Measurements from ENCODE around the gene MTCL3.

MTCL3 gene

GRCh38 chr6:127489248-127489647, 29.9 kb downstream of the MTCL3 start:
- H3K9me3 ChIP-seq = peaks cover 0 to 11% (median 0%) of the 10 kb centered on the region in 12 donors
- H3K4me1 ChIP-seq = peaks cover 0 to 8% (median 0%) of the 10 kb centered on the region in 12 donors
- intact Hi-C loops (cut with DNase I) = no loop called here
- TF ChIP-seq POLR2A (IDR thresholded peaks at IDR 0.05) = no peak
- TF ChIP-seq CTCF (IDR thresholded peaks at IDR 0.05) = no peak
- DNase-seq (no peak), ATAC-seq (no peak)
- H3K27me3 ChIP-seq = no peaks in the 10 kb centered on the region
- H3K27ac ChIP-seq = no peak overlapping the region
- no peak overlapping the region for H3K4me3 ChIP-seq
- 62 to 87% (median 79%) methylated on average over 1 of the region's 1 CpG for WGBS, 4 donors
- no peaks in the 10 kb centered on the region for H3K36me3 ChIP-seq

- Histone ChIP-seq H3K27ac (no peak overlapping the region), H3K36me3 (peaks cover 0 to 4% (median 0%) of the 10 kb centered on the region in 9 donors), H3K9me3 (peaks cover 0 to 11% (median 0%) of the 10 kb centered on the region in 12 donors), H3K4me1 (peaks cover 0 to 16% (median 0%) of the 10 kb centered on the region in 12 donors), H3K27me3 (no peaks in the 10 kb centered on the region), H3K4me3 (no peak overlapping the region)
- DNase-seq = no peak
- ATAC-seq = no peak
- intact Hi-C loops (cut with DNase I) = no loop called here
- TF ChIP-seq POLR2A (IDR thresholded peaks at IDR 0.05) (no peak), CTCF (IDR thresholded peaks at IDR 0.05) (no peak)
- WGBS, 4 donors = 86 to 93% (median 89%) methylated on average over 3 of the region's 3 CpGs
Measured at GRCh38 chr6:127486934-127487333, 32.2 kb downstream of the MTCL3 start.

- H3K27ac ChIP-seq = peak overlapping the region in 1 of 12 donors; percentile 76
- ATAC-seq (no peak), DNase-seq (no peak)
- H3K9me3 ChIP-seq = no peaks in the 10 kb centered on the region
- H3K36me3 ChIP-seq = peaks cover 0 to 4% (median 0%) of the 10 kb centered on the region in 9 donors
- no peak for TF ChIP-seq POLR2A (IDR thresholded peaks at IDR 0.05)
- no peaks in the 10 kb centered on the region for H3K27me3 ChIP-seq
- H3K4me1 ChIP-seq = peaks cover 0 to 16% (median 0%) of the 10 kb centered on the region in 12 donors
- intact Hi-C loops (cut with DNase I) = no loop called here
- peak overlapping the region in 2 of 12 donors; percentile 20 to 23 for H3K4me3 ChIP-seq
- WGBS, 4 donors = 40 to 46% (median 43%) methylated on average over 3 of the region's 3 CpGs
Measured at GRCh38 chr6:127484212-127484863, 34.8 kb downstream of the MTCL3 start.

- Histone ChIP-seq H3K27me3 (no peaks in the 10 kb centered on the region), H3K36me3 (peaks cover 0 to 4% (median 0%) of the 10 kb centered on the region in 9 donors), H3K9me3 (no peaks in the 10 kb centered on the region), H3K4me1 (peaks cover 0 to 16% (median 0%) of the 10 kb centered on the region in 12 donors), H3K27ac (peak overlapping the region in 1 of 12 donors; percentile 76), H3K4me3 (peak overlapping the region in 1 of 12 donors; percentile 23)
- TF ChIP-seq POLR2A (IDR thresholded peaks at IDR 0.05) (no peak), CTCF (IDR thresholded peaks at IDR 0.05) (no peak)
- ATAC-seq = no peak
- no peak for DNase-seq
- 55 to 67% (median 62%) methylated on average over 5 of the region's 5 CpGs for WGBS, 4 donors
- intact Hi-C loops (cut with DNase I) = no loop called here
Measured at GRCh38 chr6:127483399-127484055, 35.6 kb downstream of the MTCL3 start.

Measured in heart left ventricle (tissue), 16 donors.